Memory B cell (primary cell): ENCODE measurements around the gene TAF6.

ENCODE experiments used
- ATAC-seq: fragments of 150-1000 bp; cut with Tn5 transposase; 2 replicates; pipeline ENCODE4 v1.10.0; 2021; ENCODE audit warnings: low read depth, mild to moderate bottlenecking, moderate library complexity
- DNase-seq, 2 donors: peaks; one replicate each; pipeline ENCODE4 v3.0.0; 2022; ENCODE audit warnings: low spot score in 2 of 2
- H3K27ac Mint-ChIP-seq: one replicate; pipeline ENCODE4 v1.8.0; 2022; ENCODE audit warnings: mild to moderate bottlenecking, moderate library complexity, mixed read lengths
- H3K27me3 Mint-ChIP-seq: one replicate; pipeline ENCODE4 v1.8.0; 2022; ENCODE audit warnings: mixed read lengths
- H3K36me3 Mint-ChIP-seq: one replicate; pipeline ENCODE4 v1.8.0; 2022; ENCODE audit warnings: mild to moderate bottlenecking, mixed read lengths
- H3K4me1 Mint-ChIP-seq: one replicate; pipeline ENCODE4 v1.8.0; 2022; ENCODE audit warnings: mixed read lengths
- H3K4me3 Mint-ChIP-seq: one replicate; pipeline ENCODE4 v1.8.0; 2022; ENCODE audit warnings: mild to moderate bottlenecking, moderate library complexity, mixed read lengths
- H3K9me3 Mint-ChIP-seq: one replicate; pipeline ENCODE4 v1.8.0; 2022; ENCODE audit warnings: mixed read lengths

The TAF6 gene

DNA sequence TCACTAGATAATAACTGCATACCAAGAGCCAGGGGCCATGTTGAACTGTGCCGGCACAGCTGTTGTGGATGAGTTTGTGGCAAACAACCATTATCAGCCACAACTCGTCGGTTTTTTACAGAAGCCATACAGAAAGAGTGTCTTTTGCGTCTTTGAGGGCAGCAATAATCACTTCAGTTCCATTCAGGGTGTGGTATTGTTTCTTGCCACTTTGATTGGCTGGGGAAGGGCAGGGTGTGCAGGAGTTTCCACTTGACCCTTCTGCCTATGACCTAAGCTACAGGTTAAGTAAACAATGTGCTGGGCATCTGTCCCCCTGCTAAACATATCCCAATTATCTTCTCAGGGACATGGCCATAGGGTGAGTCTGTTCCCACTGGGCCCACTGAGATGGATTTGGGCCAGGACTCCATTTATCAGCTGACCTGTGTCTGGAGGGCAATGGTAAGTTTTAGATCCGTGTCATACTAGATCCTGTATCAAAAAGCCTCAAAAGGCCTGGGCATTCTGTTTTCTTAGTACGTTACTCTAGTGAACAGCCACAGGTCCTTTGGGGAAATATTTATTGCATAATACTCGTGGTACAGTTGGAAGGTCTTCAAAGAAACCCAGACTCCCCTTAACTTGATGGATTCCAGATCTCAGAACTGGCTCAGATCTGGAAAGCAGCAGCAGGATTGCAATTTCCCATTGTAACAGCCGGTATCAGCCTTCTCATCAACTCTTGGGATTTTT lies 53.5 kb downstream of the TAF6 start:
- no peak overlapping the region for H3K27ac Mint-ChIP-seq
- ATAC-seq = no peak
- no peaks in the 10 kb centered on the region for H3K4me1 Mint-ChIP-seq
- DNase-seq = no peak
- no peak overlapping the region for H3K4me3 Mint-ChIP-seq
- no peaks in the 10 kb centered on the region for H3K9me3 Mint-ChIP-seq
- peaks cover 18% of the 10 kb centered on the region for H3K36me3 Mint-ChIP-seq
- no peaks in the 10 kb centered on the region for H3K27me3 Mint-ChIP-seq

DNA sequence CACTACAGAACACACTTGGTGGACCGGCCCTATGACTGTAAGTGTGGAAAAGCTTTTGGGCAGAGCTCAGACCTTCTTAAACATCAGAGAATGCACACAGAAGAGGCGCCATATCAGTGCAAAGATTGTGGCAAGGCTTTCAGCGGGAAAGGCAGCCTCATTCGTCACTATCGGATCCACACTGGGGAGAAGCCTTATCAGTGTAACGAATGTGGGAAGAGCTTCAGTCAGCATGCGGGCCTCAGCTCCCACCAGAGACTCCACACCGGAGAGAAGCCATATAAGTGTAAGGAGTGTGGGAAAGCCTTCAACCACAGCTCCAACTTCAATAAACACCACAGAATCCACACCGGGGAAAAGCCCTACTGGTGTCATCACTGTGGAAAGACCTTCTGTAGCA lies 55.0 kb downstream of the TAF6 start:
- no peak for DNase-seq
- Mint-ChIP-seq H3K4me1 (peaks cover 3% of the 10 kb centered on the region), H3K9me3 (no peaks in the 10 kb centered on the region), H3K27ac (no peak overlapping the region), H3K36me3 (peaks cover 11% of the 10 kb centered on the region), H3K27me3 (no peaks in the 10 kb centered on the region), H3K4me3 (no peak overlapping the region)
- no peak for ATAC-seq

DNA sequence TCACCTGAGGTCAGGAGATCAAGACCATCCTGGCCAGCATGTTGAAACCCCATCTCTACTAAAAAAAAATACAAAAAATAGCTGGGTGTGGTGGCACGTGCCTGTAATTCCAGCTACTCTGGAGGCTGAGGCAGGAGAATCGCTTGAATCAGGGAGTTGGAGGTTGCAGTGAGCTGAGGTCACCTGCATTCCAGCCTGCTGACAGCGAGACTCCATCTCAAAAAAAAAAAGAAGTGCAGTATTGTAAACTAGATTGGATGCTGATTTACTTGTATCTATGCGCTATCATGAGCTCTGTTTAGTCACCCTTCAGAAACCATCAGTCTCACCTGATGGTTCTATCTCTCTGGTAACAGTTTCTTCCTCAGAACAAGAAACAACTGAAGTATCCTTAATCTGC lies 55.8 kb downstream of the TAF6 start:
- DNase-seq (no peak), ATAC-seq (no peak)
- Mint-ChIP-seq H3K27me3 (no peaks in the 10 kb centered on the region), H3K4me1 (peaks cover 5% of the 10 kb centered on the region), H3K4me3 (no peak overlapping the region), H3K9me3 (no peaks in the 10 kb centered on the region), H3K27ac (no peak overlapping the region), H3K36me3 (peaks cover 11% of the 10 kb centered on the region)

DNA sequence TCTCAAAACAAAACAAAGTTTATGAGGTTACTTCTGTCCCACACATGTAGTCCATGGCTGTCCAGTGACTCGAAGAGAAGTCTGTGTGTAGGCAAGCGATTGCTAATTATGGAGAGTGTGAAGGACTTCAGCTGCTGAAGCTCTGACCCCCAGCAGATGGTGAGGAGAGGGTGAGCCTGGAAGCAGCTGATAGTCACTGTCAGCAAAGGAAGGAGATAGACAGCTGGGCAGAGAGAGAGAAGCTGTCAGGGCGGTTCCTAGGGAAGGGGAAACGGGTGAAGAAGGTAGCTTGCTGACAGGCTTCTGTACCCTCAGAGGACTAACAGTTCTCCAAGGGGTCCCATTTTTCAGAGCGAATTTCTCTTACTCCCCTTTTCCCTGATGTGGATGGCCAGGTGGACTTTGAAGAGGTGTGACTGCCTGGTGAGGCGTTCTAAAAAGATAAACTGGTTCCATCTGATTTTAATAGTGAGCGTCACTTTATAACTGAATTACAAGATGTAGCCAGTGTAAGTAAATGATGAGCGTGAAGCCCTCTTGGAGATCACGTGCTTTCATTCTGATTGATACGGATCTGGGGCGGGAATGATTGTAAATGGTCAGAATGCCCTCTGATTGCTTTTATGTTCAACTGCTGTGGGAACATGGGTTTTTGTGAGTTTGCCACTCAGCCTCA lies 57.5 kb downstream of the TAF6 start:
- peaks cover 10% of the 10 kb centered on the region for H3K36me3 Mint-ChIP-seq
- DNase-seq (no peak), ATAC-seq (no peak)
- no peaks in the 10 kb centered on the region for H3K9me3 Mint-ChIP-seq
- H3K27me3 Mint-ChIP-seq = no peaks in the 10 kb centered on the region
- H3K4me1 Mint-ChIP-seq = peaks cover 7% of the 10 kb centered on the region
- no peak overlapping the region for H3K4me3 Mint-ChIP-seq
- no peak overlapping the region for H3K27ac Mint-ChIP-seq

DNA sequence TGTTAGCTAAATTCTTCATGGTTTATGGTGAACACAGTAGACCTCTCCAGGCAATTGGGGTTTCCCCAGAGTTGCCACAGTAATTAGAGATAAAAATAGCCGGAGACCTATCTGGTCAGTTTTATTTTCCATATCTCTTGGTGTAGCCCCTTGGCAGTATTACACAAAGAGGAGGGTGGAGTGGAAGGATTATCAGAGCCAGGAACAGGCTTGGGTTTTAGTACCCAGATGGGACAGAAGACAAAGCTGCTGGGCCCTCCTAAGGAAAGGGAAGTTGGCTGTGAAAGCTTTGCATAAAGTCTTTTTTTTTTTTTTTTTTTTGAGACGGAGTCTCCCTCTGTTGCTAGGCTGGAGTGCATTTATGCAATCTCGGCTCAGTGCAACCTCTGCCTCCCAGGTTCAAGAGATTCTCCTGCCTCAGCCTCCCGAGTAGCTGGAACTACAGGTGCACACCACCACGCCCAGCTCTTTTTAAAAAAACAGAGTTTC lies 59.9 kb downstream of the TAF6 start:
- Mint-ChIP-seq H3K4me3 (no peak overlapping the region), H3K36me3 (peaks cover 10% of the 10 kb centered on the region), H3K27ac (peak overlapping the region; percentile 67), H3K9me3 (no peaks in the 10 kb centered on the region), H3K4me1 (peaks cover 7% of the 10 kb centered on the region), H3K27me3 (no peaks in the 10 kb centered on the region)
- DNase-seq = no peak
- ATAC-seq = peak; percentile 91
